Measurements from ENCODE around the gene STAG1. TPM values are rescaled to one million over a fixed set of nuclear protein-coding genes. Genes with fewer than 3 reads are reported as not detected.
A peak's percentile ranks its signal among the peaks of the same experiment; 100 is the strongest.
"Not testable (repeated sequence)": the region's sequence is repeated elsewhere in the genome, so short reads cannot be mapped to it uniquely, and the experiment has no call there.

STAG1 gene
- total and polyA plus RNA-seq, 9 of the 15 experiments (the other 6 are each of a cell fraction or from before 2014, with no cell fraction given), result 2.7 to 17.7 (median 8.8) TPM

DNA sequence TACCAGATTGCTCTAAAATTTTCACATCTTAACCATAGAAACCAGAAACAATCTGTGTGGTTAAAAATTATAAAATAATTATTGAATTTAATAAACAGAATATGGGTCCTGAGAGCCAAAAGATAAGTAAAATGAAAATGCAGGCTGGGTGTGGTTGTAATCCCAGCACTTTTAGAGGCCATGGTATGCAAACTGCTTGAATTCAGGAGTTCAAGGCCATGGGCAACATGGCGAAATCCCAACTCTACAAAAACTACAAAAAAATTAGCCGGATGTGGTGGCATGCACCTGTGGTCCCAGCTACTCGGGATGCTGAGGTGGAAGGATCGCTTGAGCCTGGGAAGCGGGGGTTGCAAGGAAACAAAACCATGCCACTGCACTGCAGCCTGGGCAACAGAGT, 236.1 kb downstream of the STAG1 start (continued):
- TF ChIP-seq RBFOX2 (IDR thresholded peaks at IDR 0.05; ENCODE audit: low read depth, low read length), result no peak
- no peak for TF ChIP-seq ZNF174 (CRISPR knock-in tag; IDR thresholded peaks at IDR 0.05)
- TF ChIP-seq ZNF79 (CRISPR knock-in tag; IDR thresholded peaks at IDR 0.05; ENCODE audit: low read depth), result no peak
- TF ChIP-seq KHSRP (IDR thresholded peaks at IDR 0.05), result no peak
- no peak for TF ChIP-seq BRCA1 (IDR thresholded peaks at IDR 0.05)
- no peak for TF ChIP-seq BRCA1 (CRISPR knock-in tag; IDR thresholded peaks at IDR 0.05)

- H3K36me3 ChIP-seq (ENCODE audit: control insufficient read depth, insufficient read depth, low read length); H3K4me1 ChIP-seq (replicated peaks in 1 of 2; ENCODE audit: control insufficient read depth in 2 of 2, insufficient read depth in 2 of 2, low read length in 2 of 2); ATAC-seq; H3K4me3 ChIP-seq; CTCF ChIA-PET (ENCODE audit: low intra/inter-chr PET ratio); H3K79me2 ChIP-seq (ENCODE audit: control insufficient read depth, insufficient read depth, low read length); H3K9ac ChIP-seq (ENCODE audit: insufficient read depth in 1 of 2, low read depth in 2 of 2, low read length in 2 of 2); H3K27ac ChIP-seq (ENCODE audit: extremely low read depth, low read depth, low read length); H4K20me1 ChIP-seq (replicated peaks; ENCODE audit: control insufficient read depth, insufficient read depth, low read length); FAIRE-seq; H2AFZ ChIP-seq (ENCODE audit: low read depth, low read length); intact Hi-C loops (cut with micrococcal nuclease); H3K9me3 ChIP-seq (replicated peaks; ENCODE audit: control insufficient read depth, insufficient read depth, low read depth, low read length); POLR2A ChIA-PET; H3K27me3 ChIP-seq (ENCODE audit: control insufficient read depth in 2 of 2, insufficient read depth in 2 of 2, low read length in 2 of 2); H3K9me1 ChIP-seq (ENCODE audit: control insufficient read depth, insufficient read depth, low read length); H3K4me2 ChIP-seq (ENCODE audit: insufficient read depth, low read length); DNase-seq (ENCODE audit: extremely low read depth in 1 of 4, low spot score in 3 of 4); in situ Hi-C loops (cut with MboI); BruUV-seq (replicated peaks): not testable (repeated sequence)
- 92% methylated on average over 6 of the region's 7 CpGs for WGBS (ENCODE audit: insufficient coverage, low coverage, missing lambda C conversion rate)
- peak; percentile 66 for TF ChIP-seq ZNF146 (CRISPR knock-in tag; IDR thresholded peaks at IDR 0.05; ENCODE audit: unreplicated experiment)
Observed at GRCh38 chr3:136514533-136514932, 237.6 kb downstream of the STAG1 start.

Measured in K562 (cell line).